HG02759 (cell line): ENCODE data around the gene AHNAK.

ENCODE experiments used
- ATAC-seq: cut with Tn5 transposase; IDR thresholded peaks from one replicate; pipeline ENCODE4 v1.9.1; 2021; ENCODE audit warnings: mild to moderate bottlenecking, moderate library complexity; ENCODE audit not compliant: unreplicated experiment

The AHNAK gene

DNA sequence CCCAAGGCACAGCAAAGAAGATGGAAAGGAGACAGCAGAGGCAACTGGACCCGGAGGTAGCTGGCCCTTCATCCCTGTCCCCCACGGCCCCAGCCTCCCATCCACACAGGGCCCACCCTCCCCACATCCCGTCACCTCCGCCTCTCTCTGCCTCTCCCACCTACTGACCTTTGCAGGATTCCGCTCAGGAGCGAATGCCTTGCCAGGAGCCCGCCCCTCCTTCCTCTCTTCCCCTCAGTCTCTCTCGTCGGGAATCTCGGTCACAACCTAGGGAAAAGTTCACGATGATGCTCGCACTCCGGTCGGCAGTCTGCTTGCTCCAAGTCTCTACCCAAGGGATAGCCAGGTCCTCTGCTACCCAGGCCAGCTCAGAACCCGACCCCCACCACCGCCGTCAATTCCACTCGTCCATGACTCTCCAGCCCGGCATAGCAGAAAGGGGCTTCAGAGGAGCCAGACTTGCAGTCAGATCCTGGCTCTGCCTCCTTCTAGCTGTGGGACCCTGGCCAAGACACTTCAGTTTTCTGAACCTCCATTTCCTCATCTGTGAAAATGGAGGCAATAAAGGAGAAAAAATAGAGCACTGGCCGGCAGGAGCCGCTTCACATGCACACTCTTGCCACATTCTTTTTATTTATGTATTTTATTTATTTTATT is 10.2 kb downstream of the AHNAK start:
- no peak for ATAC-seq

- no peak for ATAC-seq
Observed at GRCh38 chr11:62535802-62536201, 10.8 kb downstream of the AHNAK start.

GRCh38 chr11:62534779-62535545 is 11.6 kb downstream of the AHNAK start:
- no peak for ATAC-seq

- ATAC-seq = no peak
Observed at GRCh38 chr11:62532096-62532495, 14.5 kb downstream of the AHNAK start.

DNA sequence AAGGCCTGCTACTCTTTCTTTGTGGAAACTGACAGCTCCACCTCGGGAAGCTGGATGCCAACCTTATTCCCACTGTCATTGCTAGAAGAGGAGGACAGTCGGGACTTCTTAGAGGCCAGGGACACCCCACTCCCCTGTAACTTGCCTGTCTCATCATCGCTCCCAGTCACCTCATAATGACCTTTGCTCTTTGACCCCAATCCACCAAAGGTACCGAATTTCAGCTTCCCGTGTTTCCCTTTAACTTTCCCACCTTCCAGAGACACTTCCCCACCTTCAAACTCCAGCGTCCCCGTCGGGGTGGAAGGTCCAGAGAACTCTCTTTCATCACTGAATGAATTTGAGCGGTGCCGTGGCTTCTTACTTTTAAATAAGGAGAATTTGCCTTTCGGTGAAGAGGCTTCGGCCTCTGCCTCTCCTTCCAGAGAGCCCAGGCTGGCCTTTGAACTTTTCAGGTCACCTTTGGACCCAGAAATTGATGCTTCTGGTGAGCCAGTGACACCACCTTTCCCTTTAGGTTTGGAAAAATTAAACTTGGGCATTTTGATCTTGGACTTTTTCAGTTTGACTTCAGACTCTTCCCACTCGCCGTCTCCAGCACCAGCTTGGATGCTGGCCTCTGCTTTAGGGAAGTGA is 29.8 kb downstream of the AHNAK start:
- no peak for ATAC-seq

GRCh38 chr11:62514151-62514550 is 32.5 kb downstream of the AHNAK start:
- ATAC-seq = no peak

DNA sequence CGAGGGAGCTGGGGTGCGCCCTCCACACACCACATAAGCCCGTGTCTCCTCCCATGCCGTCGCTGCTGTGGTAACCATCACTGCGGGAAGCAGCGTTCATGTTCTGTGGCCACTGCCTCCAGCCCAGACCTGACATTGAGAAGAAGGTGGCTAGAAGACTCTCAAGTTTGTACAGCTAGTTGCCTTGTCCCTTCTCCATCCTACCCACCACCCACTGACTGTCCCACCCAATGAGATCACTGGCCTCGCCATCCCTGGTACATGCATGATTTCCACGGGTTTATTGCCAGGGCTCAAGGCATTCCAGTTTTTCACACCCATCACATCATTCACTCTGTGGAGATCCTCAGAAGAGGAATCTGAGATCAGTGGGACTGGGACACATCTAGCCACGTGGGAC is 33.0 kb downstream of the AHNAK start:
- no peak for ATAC-seq

DNA sequence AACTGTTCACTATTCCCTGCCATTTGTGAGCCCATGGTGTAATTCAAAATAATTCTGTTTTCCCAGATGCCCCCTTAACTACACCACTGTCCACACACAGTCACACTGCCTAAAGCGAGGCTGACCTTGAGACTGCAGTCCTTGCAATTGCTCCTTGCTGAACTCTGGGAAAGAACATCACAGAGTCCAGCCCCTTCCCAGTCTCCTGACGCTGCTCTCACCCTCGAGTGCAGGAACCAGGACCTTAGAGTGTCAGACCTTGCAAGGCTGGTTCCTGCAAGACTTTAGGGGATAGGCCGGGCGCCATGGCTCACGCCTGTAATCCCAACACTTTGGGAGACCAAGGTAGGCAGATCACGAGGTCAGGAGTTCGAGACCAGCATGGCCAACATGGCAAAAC is 33.6 kb downstream of the AHNAK start:
- no peak for ATAC-seq

DNA sequence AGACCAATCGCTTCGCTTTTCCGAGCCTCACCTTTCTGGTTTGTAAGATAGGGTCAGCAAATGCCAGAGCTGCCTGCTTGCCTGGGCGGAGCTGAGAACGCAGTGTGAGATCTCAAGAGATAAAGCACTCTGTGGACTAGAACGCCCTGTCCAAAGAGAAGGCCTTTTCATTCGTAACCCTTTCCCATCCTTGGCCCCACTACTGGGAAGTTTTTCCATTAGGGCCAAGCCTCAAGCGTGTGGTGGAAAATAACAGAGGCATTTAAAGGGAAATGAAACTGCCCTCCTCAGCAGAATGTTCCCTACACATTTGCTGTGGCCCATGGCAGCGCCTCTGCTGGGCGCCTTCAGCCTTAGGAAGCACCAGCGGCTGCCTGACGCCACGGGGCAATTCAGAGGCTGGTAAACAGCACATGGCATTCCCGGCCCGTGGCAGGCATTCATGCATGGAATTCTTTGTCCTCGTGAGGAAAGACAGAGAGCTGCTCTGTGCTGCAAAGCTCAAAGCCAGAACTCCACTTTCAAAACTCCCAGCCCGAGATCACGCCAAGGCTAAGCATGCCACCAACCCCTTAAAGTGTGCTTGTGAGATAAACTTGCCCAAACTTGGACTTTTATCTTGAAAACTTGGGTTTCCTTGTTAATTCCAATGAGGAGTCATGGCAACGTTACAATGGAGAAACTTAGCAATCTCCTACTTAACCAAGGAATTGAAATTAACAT is 38.1 kb downstream of the AHNAK start:
- no peak for ATAC-seq

- no peak for ATAC-seq
Observed at GRCh38 chr11:62507125-62507422, 39.5 kb downstream of the AHNAK start.

- ATAC-seq = no peak
Observed at GRCh38 chr11:62506413-62507124, 40.0 kb downstream of the AHNAK start.

DNA sequence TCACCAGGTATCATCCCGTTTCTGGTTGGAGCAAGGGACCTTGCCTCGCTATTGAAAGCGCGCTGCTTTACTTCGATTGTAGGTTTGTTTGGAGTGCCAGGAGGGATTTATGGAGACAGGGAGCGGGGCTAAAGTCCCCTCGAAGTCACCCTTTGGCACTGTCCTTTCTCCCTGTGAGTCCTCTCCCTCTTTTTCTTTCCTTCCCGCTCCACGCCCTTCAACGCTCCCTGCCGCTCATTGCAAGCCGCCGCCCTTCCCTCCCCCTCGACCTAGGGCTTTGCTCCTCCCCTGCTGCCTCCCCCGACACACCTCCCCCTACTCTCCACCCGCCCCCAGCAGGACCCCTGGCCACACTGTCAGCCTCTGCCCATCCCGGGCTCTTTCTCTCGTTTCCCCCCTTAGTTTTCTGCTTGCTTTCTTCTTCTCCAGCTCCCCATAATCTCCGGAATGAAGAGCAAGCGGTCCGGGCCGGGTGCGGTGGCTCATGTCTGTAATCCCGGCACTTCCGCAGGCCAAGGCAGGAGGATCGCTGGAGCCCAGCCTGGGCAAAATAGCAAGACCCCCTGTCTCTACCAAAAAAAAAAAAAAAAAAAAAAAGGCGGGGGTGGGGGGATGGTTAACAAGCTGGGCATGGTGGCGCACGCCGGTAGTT is 41.0 kb downstream of the AHNAK start:
- no peak for ATAC-seq

DNA sequence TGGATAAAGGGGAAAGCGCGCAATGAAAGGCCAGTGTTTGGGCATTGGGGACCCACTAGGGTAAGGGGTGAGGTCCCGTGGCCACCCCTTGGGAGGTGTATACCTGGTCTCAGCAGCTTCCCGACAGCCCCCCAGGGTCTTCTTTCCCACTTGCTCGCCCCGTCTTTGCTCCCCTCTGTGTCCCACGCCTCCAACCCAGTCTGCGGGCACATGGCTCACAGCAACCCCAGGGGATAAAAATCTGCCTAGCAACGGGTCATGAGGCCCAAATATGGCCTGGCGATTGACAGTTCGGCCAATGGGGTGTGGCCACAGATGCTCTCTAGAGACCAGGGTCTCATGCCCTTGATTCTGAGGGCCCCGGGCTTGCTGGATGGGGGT is 41.6 kb downstream of the AHNAK start:
- no peak for ATAC-seq

GRCh38 chr11:62504158-62504973 is 42.2 kb downstream of the AHNAK start:
- ATAC-seq = no peak

GRCh38 chr11:62502030-62502730 is 44.4 kb downstream of the AHNAK start:
- ATAC-seq = no peak

DNA sequence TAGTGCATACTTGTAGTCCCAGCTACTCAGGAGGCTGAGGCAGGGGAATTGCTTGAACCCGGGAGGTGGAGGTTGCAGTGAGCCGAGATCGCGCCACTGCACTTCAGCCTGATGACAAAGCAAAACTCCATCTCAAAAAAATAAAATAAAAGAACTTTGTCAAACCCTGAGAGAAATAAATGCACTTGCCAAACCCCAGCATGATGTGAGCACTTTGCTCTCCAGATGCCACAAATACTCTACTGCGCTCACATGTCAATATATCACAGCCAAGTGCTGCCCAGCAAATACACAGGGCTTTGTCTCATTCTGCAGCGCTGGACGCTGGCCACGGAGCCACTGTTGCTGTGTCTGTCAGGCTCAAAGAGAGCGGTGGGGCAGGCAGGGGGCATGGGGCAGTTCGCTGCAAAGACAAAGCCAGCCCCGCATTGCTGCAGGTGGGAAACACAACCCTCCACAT is 45.1 kb downstream of the AHNAK start:
- ATAC-seq = no peak

- no peak for ATAC-seq
Observed at GRCh38 chr11:62500650-62501030, 46.0 kb downstream of the AHNAK start.

DNA sequence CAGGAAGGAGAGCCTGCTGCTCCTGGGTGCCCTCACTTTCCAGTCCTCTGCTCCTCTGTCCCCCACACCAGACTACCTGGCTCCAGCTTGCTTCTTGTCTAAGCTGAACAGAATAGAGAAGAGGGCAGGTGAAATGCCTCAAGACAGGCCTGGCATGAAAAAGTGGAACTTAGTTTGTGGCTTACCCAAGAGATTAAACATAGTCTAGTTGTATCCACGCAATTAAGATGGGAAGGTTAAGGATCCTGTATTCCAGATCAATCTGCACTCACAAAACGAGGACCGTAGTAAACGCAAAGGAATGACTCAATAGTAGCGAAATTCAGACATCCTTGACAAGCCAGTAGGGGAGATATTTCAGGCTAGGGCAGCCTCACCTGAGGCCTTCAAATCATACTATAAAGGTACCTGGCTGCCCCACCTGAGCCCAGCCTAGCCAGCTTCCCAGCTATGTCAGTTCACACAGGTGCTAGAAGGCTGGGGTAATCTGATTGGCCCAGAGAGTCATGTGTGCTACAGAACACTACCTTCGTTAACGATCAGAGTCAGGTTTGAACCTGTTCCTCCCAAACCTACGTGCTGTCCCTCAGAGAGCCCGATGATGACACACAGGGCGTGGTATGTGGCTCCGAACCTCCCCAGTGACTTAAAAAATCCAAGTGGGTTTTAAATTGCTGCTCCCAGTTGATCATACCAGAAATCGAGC is 46.5 kb downstream of the AHNAK start:
- no peak for ATAC-seq
